Stimulated activated CD4-positive, alpha-beta T cell treated with anti-CD3 and anti-CD28 coated beads, TNF-alpha, amount 100 ng/mL, for 1 hour (primary cell): ENCODE results near the gene IRS1.

ENCODE experiments used
- DNase-seq, 3 donors: peaks; one replicate each; pipeline ENCODE4 v3.0.0-alpha.2; 2020; ENCODE audit warnings: low read depth in 3 of 3, low spot score in 1 of 3

The IRS1 gene

DNA sequence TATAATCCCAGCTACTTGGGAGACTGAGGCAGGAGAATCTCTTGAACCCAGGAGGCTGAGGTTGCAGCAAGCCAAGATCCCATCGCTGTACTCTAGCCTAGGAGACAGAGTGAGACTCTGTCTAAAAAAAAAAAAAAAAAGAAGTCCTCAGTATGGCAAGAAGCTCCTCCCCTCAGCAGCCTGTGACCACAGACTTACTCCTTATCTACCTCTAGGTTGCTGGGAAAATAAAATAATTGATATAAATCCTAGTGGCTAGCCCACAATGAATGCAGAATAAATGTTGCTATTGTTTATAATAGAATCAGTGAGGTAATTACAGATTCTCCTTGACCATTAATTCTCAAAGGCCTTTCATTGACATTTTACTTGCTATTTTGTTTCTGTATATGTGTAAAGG is 70.6 kb downstream of the IRS1 start:
- DNase-seq = no peak

DNA sequence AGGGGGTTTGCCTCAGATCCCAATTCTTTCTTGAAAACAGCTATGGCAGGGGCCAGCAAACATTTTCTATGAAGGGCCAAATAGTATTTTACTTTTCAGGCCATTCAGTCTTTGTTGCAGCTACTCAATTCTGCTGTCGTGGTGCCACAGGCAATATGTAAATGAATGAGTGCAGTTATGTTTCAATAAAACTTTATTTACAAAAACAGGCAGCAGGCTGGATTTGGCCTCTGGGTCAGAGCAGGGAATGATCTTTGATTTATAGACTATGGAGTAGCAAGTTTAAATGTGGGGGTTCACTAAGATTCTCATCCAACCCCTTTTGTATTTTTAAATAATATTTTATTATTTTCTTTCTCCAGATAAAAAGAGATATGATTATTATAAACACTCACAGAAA is 72.4 kb downstream of the IRS1 start:
- no peak for DNase-seq

DNA sequence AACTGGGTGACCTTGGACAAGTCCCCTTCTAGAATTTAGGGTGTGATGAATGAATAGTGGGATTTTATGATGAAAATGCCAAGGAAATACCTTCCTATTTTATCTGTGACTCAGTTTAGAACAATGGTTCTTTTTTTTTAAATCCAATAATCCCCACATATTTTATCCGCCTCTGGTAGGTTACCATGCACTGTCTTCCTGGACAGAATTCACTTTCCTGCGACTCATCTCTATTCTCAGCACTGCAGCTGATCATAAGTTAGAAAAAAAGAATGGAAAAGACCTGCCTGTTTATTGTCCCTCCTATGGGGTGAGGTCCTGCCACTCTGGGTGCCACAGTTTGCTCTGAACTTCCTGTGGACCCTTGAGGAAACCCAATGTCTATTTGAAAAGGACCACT is 73.1 kb downstream of the IRS1 start:
- no peak for DNase-seq

DNA sequence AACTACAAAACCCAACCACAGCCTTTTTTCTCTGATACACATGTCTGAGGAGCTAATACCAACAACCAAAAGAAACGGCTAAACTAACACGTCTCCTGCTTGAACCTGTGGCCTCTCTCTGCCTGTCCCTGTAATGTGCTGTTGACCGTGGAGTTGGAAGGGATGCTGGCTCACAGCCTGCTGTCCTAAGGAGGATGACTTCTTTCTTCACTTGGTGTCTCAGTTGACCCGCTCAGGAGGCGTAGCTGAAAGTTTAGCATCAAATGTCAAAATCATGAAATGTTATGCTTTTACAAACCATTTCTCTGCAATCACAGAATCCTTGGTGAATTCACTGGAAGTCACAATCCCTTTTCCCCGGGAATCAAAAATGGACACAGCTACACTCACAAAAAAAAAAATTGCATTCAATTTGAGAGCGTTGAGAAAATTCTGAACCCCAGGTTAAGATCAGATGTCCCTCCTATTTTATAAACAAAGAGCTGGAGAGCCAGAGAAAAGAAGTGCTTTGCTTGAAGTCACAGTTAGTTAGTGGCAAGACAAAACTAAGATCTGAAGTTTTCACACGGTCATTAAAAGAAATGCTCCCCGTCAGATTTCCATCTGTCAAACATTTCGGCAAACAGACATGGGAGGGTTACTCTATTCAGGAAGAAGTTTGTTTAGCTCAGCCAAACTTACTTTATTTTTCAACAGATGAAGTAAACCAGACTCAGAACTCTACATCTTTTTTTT is 74.3 kb downstream of the IRS1 start:
- no peak for DNase-seq

DNA sequence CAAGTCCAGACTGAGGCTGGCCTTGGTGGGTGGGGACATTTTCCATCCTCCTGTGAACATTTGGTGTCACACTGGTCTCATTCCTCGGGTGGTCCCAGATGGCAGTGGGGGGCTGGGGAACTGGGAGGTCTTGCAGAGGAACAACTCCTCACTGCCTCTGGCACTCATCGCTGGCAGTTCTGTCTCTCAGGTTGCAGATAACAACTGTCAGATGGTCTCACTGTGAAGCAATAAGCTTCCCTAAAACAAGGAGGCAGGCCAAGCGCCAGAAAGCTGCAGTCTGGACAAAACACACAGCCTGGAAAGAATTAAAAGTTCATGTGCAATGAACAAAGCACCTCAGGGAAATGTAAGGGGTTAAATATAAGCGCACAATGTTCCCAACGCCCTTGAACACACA is 78.1 kb downstream of the IRS1 start:
- DNase-seq = no peak

DNA sequence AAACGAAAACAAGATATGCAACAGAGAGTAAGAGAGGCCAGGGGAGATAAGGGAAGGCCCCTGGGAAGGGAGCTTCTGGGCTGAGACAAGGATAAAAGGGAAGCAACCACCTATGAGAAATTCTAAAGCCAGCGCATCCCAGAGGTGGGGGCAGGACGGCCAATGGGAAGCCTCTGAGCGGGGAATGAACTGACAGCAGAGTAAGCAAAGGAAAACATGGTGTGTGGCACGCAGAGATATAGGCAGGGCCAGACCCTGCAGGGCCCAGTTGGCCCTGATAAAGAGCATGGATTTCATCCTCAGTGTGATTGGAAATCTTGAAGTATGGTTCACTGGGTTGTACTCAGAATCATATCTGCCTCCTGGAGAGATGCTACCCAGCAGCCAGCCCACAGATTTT is 78.7 kb downstream of the IRS1 start:
- no peak for DNase-seq

DNA sequence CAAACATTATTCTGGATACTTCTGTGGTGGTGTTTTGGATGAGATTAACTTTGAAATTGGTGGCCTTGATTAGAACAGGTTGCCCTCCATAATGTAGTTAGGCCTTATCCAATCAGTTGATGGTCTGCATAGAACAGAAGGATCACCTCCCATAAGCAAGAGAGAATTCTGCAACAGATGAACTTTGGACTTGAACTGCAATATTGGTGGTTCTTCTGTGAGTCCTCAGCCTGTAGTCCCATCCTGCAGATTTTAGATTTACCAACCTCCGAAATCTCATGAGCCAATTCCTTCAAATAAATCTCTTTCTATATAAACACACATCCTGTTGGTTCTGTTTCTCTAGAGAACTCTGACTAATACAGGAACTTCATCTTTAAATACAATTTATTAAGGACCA is 81.9 kb downstream of the IRS1 start:
- no peak for DNase-seq

DNA sequence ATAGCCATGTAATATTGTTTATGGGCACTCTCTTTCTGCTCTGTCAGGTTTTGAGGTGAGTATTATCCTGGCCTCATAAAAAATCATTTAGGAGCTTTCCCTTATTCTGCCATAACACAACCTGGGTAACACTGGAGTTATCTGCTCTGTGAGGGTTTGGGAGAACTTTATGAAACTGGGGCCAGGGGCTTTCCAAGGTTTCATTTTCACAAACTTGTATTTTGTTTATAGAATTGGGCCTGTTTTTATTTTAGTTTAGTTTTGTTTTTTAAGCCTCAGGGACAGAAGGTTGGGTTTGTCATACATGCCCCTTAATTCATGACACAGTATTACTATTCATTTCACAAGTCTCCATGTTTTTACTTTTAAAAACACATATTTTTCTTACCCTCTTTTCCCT is 83.5 kb downstream of the IRS1 start:
- no peak for DNase-seq

DNA sequence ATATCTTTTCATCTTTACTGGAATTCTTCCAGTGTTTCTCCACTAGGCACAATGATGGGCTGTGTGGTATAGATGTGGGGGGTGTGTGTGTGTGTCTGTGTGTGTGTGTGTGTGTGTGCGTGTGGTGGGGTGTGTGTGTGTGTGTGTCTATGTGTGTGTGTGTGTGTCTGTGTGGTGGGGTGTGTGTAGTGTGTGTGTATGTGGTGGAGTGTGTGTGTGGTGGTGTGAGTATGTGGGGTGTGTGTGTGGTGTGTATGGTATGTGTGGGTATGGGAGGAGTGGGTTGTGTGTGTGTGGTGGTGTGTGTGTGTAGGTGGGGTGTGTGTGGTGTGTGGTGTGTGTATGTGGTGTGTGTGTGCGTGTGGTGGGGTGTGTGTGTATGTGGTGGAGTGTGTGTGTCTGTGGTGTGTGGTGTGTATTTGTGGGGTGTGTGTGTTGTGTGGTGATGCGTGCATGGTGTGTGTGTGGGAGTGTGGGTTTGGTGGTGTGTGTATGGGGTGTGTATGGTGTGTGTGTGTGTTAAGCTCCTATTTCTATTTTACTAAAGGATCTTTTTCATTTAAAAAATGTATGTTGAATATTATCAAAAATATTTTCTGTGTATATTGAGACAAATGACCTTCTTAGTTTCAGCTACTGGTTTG is 84.2 kb downstream of the IRS1 start:
- DNase-seq = no peak

DNA sequence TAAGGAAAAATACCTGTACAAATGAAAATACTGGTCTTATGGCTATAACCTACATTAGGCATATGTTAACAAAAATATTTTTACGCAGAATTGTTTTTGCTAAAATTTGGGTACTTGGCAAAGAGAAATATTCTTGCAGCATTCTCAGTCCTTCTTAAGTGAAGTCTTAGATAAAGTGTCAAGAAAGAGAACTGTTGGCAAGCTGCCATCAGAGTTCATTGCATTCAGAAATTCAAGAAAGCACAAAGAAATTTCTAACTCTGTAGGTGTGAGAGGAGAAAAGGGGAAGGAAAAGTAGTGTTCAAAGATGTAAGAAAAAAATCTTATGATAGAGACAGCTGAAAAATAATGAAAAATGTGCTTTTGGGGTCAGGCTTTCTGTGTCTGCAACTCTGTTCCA is 86.7 kb downstream of the IRS1 start:
- no peak for DNase-seq

DNA sequence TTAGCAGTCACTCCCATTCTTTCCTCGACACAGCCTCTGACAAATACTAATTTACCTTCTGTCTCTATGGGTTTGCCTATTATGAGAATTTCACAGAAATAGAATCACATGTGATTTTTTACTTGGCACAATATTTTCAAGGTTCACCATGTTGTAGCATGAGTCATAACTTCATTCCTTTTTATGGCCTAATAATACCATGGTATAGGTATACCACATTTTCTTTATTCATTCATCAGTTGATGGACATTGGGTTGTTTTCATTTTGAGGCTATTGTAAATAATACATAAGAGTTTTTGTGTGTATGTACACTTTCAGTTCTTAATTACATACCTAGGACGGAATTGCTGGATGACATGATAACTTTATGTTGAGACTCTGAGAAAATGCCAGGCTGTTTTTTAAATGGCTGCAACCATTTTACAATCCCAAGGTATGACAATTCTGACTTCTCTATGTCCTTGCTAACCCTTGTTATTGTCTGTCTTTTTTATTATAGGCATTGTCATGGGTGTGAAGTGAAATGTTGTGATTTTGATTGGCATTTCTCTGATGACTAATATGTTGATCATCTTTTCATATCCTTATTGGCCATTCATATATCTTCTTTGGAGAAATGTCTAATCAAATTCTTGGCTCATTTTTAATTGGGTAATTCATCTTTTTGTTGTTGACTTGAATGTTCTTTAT is 87.9 kb downstream of the IRS1 start:
- no peak for DNase-seq

DNA sequence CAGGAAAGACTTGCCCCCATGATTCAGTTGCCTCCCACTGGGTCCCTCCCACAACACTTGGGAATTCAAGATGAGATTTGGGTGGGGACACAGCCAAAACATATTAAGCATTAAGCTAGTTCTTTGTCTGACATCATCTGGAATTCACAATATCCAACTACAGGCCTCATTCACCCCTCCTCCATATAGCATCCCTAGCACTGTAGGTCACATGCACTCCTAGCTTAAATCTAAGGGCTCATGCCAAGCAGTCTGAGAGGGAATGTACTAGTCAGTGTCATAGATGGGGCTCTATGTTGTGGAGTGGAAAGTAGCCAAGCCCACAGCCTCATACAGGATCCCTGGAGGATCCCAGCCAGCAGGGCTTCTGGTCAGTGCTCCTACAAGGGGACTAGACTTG is 92.1 kb downstream of the IRS1 start:
- no peak for DNase-seq

DNA sequence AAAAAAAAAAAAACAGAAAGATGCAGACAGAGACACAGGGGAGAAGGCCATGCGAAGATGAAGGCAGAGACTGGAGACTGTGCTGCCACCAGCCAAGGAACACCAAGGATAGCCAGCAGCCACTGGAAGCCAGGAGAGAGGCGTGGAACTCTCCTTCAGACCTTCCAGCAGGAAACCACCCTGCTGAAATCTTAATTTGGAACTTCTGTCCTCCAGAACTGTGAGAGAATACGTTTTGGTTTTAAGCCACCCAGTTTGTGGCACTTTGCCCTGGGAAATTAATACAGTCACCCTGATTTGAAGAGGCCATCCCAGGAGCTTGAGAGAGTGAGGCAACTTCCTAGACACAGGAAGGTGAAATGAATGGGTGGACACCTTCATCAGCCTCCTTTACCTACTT is 93.7 kb downstream of the IRS1 start:
- no peak for DNase-seq

DNA sequence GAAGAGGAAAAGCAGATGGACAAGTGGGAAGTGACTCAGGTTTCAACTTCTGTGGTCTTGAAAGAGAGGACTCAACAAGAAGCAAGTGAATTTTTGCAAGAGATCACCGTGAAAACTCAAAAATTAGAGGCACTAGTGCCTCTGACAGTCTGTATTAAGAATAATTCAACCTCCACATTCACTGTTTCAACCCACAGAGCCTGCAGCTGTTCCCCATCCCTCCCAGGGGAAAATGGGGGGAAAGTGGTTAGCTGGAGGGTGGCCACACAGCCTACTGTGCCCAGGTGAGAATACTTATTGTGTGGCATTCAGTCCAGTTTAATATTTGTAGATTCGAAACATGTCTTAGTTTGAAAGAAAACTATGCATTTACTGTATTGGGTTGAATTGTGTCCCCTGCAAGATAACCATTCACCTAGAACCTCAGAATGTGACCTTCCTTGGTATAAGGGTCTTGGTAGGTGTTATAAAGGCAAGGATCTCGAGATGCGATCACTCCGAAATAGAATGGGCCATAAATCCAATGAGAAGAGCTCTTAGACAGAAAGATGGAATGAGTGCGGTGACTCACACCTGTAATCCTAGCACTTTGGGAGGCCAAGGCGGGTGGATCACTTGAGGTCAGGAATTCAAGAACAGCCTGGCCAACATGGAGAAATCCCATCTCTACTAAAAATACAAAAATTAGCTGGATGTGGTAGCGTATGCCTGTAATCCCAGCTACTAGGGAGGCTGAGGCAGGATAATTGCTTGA is 94.3 kb downstream of the IRS1 start:
- no peak for DNase-seq

DNA sequence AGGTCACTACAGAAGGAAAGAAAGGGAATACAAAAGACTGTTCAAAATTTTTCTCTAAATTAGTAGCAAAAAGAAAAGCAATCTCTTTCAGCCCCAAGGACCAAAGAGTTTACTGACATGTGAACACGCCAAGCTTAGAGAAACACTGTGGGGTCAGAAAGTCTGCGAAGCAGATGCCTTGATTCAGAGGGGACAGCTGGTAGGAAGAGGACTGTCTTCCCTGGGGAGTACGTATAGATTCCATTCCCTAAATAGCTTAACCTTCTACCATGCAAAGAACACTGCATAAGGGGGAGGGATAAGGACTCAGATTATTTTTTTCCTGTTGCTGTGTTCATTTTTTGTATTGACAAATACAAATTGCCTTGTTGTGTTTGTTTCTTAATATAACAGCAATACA is 96.1 kb downstream of the IRS1 start:
- no peak for DNase-seq

DNA sequence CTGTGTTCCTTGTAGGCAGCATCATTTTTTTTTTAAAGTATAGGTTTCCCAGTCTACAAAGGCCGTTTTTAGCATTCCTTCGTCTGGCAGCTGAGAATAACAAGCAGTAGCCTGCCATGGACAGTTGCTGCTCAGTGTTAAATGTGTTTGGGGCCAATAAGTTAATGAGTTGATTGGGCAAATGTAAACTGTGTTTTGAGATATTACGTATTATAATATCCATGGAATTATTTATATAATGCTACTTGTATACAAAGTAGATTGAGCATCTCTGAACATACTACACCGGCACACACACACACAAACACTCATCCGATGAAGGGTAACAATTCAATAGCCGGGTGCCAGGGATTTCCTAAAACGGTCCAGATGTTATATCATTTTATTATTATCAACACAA is 97.2 kb downstream of the IRS1 start:
- no peak for DNase-seq

DNA sequence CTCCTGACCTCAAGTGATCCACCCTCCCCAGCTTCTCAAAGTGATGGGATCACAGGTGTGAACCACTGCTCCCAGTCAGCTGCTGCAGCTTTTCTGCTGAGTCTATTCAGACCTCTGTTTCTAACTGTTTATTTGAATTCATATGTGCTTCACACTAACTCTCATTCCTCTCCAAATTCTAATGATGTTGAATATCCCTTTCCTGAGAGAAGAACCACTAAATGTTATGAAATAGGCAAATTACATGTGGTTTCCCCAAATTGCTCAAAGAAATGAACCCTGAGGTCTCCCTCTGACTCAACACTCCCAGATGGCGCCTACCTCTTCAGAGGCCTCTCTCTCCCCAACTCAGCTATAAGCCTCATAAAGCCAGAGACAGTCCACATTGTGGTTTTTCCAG is 98.6 kb downstream of the IRS1 start:
- DNase-seq = no peak

DNA sequence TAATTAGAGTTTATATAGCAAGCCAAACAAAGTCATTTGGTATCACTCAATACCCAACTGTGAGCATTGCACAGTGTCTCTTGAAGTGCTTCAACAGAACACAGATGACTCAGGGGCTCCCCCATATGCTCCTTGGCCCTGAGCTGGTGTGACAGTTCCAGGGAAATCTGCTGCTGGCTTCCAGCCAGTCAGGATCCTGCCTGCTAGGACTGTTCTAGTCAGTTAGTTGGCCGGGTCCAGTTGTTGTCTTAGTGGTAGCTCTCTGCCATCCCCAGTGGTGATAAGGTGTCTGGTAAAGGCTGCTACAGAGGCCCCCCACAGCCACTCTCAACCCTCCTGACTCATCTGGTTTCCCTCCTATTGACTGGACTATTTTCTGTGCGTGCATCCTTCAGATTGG is 100.3 kb downstream of the IRS1 start:
- no peak for DNase-seq

DNA sequence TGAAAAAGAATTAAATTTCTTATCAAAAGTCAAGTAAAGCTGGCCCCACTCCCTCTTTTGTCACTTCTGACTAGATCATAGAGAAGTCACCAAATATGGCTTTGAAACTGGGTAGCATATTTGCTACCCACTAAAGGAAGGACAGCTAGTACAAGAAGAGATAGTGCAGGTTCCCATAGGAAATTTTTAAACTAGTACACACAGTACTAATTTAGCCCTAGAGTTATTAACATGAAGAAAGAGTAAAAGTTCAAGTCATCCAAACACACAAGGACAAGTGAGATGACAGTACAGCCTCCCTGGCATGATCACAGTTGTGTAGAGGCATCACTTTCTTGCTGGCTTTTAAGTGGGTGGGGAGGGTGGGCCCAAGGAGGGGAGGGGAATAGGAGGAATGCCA is 100.9 kb downstream of the IRS1 start:
- DNase-seq = no peak

DNA sequence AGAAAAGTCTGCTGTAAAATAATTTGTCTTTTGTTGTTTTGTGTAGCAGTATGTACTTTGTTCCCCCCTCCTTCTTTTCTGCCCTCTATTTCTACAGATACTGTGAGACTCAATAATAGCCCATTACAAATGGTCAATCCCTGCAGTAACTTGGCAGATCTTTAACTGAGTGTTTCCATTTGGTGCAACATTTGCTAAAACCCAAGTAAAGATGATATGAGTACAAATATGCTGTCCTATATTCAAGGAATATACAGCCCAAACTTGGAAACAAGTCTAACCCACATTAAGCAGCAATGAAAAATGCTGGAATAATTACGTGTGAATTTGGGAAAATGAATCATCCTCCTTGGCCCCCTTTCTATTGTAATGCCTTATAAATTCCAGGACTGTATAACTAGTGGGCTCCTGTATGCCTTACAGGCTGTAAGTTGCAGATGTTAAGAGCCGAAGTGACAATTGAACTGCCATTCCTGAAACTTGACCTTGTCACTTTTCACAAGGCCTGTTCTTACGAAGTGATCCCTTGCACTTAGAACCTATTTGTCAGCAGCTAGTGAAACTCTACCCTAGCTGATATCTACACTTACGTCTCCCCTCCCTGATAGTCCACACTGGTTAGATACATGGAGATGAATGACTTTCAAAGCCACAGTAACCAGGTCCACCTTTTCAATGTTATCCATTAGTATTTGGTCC is 104.9 kb downstream of the IRS1 start:
- DNase-seq = no peak

DNA sequence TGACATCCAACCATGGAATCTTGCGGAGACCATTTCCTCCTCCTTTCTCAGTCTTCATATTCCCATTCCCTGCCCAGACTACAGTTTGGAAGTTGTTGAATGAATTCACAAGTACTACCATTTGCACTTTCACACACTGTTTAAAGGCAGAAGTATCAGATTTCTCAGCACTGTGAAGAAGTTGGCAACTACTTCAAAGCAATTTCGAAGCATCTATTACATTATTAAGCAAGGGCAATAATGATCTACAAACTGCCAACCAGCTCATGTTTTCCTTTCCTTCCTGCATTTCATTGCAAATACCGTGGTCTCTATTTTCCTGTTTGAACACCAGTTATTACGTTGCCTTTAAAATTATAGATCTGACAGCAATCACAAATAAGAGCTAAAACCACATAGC is 105.5 kb downstream of the IRS1 start:
- DNase-seq = no peak
